GM12878 (cell line): Measurements from ENCODE around the gene SCYL3. TPM values are rescaled to one million over a fixed set of nuclear protein-coding genes. Genes with fewer than 3 reads are reported as not detected.

ENCODE experiments used
- ATAC-seq: fragments of 200-7000 bp; cut with Tn5 transposase; 3 replicates; pipeline ENCODE4 v1.9.1; 2020; ENCODE audit warnings: mild to moderate bottlenecking, moderate library complexity
- BruUV-seq: library from RNA; stranded (reverse); fragments of 400-500 nt; replicated peaks from 2 replicates; lab custom pipeline; 2021; lab: Mats Ljungman, UMichigan
- CTCF ChIA-PET: fragments of 300-600 bp; sonication (Branson Sonifier 250); formaldehyde crosslinking; extraction: SDS; loops from one replicate; lab custom pipeline; 2021; ENCODE audit warnings: inconsistent platforms; lab: Yijun Ruan, JAX
- POLR2A ChIA-PET: fragments of 350-600 bp; formaldehyde crosslinking; extraction: SDS; loops from one replicate; lab custom pipeline; 2021; ENCODE audit warnings: inconsistent platforms; lab: Charles Lee
- RAD21 ChIA-PET: fragments of 300-600 bp; sonication (Branson Sonifier 250); formaldehyde crosslinking; loops from one replicate; lab custom pipeline; 2023; ENCODE audit warnings: antibody characterized with exemption; ENCODE audit not compliant: unreplicated experiment; lab: Charles Lee
- SMC1A ChIA-PET: fragments of 300-600 bp; sonication (Branson Sonifier 250); formaldehyde crosslinking; loops from one replicate; lab custom pipeline; 2023; ENCODE audit not compliant: unreplicated experiment, uncharacterized antibody; lab: Charles Lee
- DNase-seq: peaks from one replicate; pipeline ENCODE4 v3.0.0-alpha.2; 2011; ENCODE audit warnings: low read depth, low spot score
- FAIRE-seq: peaks from 3 replicates; lab custom pipeline; 2011; peaks lifted over from hg19 to GRCh38; lab: Jason Lieb, UNC
- H2AFZ ChIP-seq: 2 replicates; pipeline ENCODE4 v1.6.0; 2011; ENCODE audit warnings: low read depth, low read length, control low read depth; ENCODE audit not compliant: control insufficient read depth
- H3K27ac ChIP-seq: 2 replicates; pipeline ENCODE4 v1.5.1; 2011; ENCODE audit warnings: control low read depth; ENCODE audit not compliant: control insufficient read depth, insufficient read depth
- H3K27me3 ChIP-seq, 2 experiments: replicated peaks in 1 of 2; 2 replicates each; pipeline versions ENCODE4 v1.6.0 to v1.6.1; 2011; ENCODE audit warnings: low read length in 1 of 2; ENCODE audit not compliant: control insufficient read depth in 2 of 2, insufficient read depth in 2 of 2
- H3K36me3 ChIP-seq, 2 experiments: 2 replicates each; pipeline ENCODE4 v1.5.1; 2011; ENCODE audit warnings: low read length in 1 of 2; ENCODE audit not compliant: control insufficient read depth in 2 of 2, insufficient read depth in 2 of 2
- H3K4me1 ChIP-seq: 2 replicates; pipeline ENCODE4 v1.6.1; 2011; ENCODE audit warnings: mild to moderate bottlenecking, low read length, moderate library complexity, mixed read lengths; ENCODE audit not compliant: control insufficient read depth, insufficient read depth
- H3K4me2 ChIP-seq: 2 replicates; pipeline ENCODE4 v1.6.0; 2011; ENCODE audit warnings: control low read depth; ENCODE audit not compliant: control insufficient read depth, insufficient read depth
- H3K4me3 ChIP-seq: fragments of 200-600 bp; sonication (generic); 2 replicates; pipeline ENCODE4 v1.5.1; 2016
- H3K79me2 ChIP-seq: 2 replicates; pipeline ENCODE4 v1.6.0; 2011; ENCODE audit warnings: low read length; ENCODE audit not compliant: control insufficient read depth, insufficient read depth
- H3K9ac ChIP-seq: 2 replicates; pipeline ENCODE4 v1.8.0; 2011; ENCODE audit warnings: low read length, control low read depth, mixed read lengths; ENCODE audit not compliant: control insufficient read depth, insufficient read depth
- H3K9me3 ChIP-seq: replicated peaks from 3 replicates; pipeline ENCODE4 v1.5.1; 2011; ENCODE audit warnings: mild to moderate bottlenecking, low read length; ENCODE audit not compliant: control insufficient read depth, insufficient read depth
- H4K20me1 ChIP-seq: 2 replicates; pipeline ENCODE4 v1.6.0; 2011; ENCODE audit not compliant: control insufficient read depth, insufficient read depth
- BRCA1 ChIP-seq: IDR thresholded peaks from 2 replicates; pipeline ENCODE4 v1.6.1; 2011; ENCODE audit warnings: low read depth, low read length, improper control_type of control experiment
- DPF2 ChIP-seq: fragments of 450-650 bp; IDR thresholded peaks from 2 replicates; pipeline ENCODE4 v1.6.1; 2017; ENCODE audit warnings: mild to moderate bottlenecking
- GATAD2B ChIP-seq: fragments of 450-650 bp; conservative IDR thresholded peaks from 2 replicates; pipeline ENCODE4 v1.6.1; 2017; ENCODE audit warnings: low read depth, mild to moderate bottlenecking, moderate library complexity
- JUNB ChIP-seq: IDR thresholded peaks from 2 replicates; pipeline ENCODE4 v1.6.1; 2016; ENCODE audit warnings: antibody characterized with exemption, mild to moderate bottlenecking
- NFYA ChIP-seq: IDR thresholded peaks from 2 replicates; pipeline ENCODE4 v1.6.1; 2011; ENCODE audit warnings: low read depth, mild to moderate bottlenecking, low read length, improper control_type of control experiment, borderline replicate concordance
- RBBP5 ChIP-seq: fragments of 200-600 bp; sonication (generic); conservative IDR thresholded peaks from 2 replicates; pipeline ENCODE4 v1.6.1; 2016
- RCOR1 ChIP-seq: conservative IDR thresholded peaks from 2 replicates; pipeline ENCODE4 v1.6.1; 2012; ENCODE audit warnings: low read depth, low read length, improper control_type of control experiment
- SMARCA5 ChIP-seq: fragments of 450-650 bp; IDR thresholded peaks from 2 replicates; pipeline ENCODE4 v1.6.1; 2017; ENCODE audit warnings: mild to moderate bottlenecking
- TCF7 ChIP-seq: IDR thresholded peaks from 2 replicates; pipeline ENCODE4 v1.6.1; 2014; ENCODE audit warnings: antibody characterized with exemption, borderline replicate concordance
- YY1 ChIP-seq: IDR thresholded peaks from 2 replicates; pipeline ENCODE4 v1.6.1; 2011; ENCODE audit warnings: low read depth, mild to moderate bottlenecking, low read length
- ZNF207 ChIP-seq: fragments of 450-650 bp; IDR thresholded peaks from 2 replicates; pipeline ENCODE4 v1.6.1; 2014; ENCODE audit warnings: antibody characterized with exemption, mild to moderate bottlenecking, borderline replicate concordance
- WGBS: methylation state at CpG from one replicate; pipeline ENCODE4 v1.1.6; 2016; ENCODE audit warnings: low lambda C conversion rate; ENCODE audit not compliant: insufficient replicate concordance, insufficient coverage; ENCODE audit errors: missing lambda C conversion rate; 5-methylcytosine and 5-hydroxymethylcytosine counted together
- in situ Hi-C: fragments of 300-500 bp; cut with MboI; formaldehyde crosslinking; loops from 9 replicates; pipeline ENCODE4 v1.14.3; 2018; ENCODE audit warnings: mixed read lengths
- intact Hi-C: fragments of 100-400 bp; cut with micrococcal nuclease; formaldehyde crosslinking; loops from one replicate; pipeline ENCODE4 v1.14.2; 2022; ENCODE audit not compliant: unreplicated experiment
- polyA plus RNA-seq, 11 experiments: library from polyadenylated mRNA; depleted of rRNA in 4 of 11; unstranded in 6 of 11; stranded (reverse) in 5 of 11; fragments of >200 nt; fragmentation: Nextera tagmentation in 4 of 11; fragmentation: Illumina TruSeq in 1 of 11; extraction: Ambion mirVana in 4 of 11; extraction: Trizol in 1 of 11; gene quantifications; 1 replicate in 1 of 11; 2 replicates in 10 of 11; pipeline versions ENCODE4 v1.2.1 to v1.2.3, GENCODE V29; 2011 to 2016; ENCODE audit warnings: inconsistent platforms in 2 of 11, missing spikeins in 2 of 11, low read depth in 1 of 11
- total RNA-seq, 4 experiments: library from RNA; depleted of rRNA in 3 of 4; stranded (reverse); fragments of >200 nt in 3 of 4; fragmentation: Illumina TruSeq in 1 of 4; extraction: Trizol in 1 of 4; gene quantifications; 2 replicates each; pipeline versions ENCODE4 v1.2.1 to v1.2.3, GENCODE V29; 2013 to 2021
- TF ChIP-seq, protein P1 (sequence below): IDR thresholded peaks from 2 replicates; pipeline ENCODE4 v1.6.1; 2012; ENCODE audit warnings: low read depth, low read length, improper control_type of control experiment
- TF ChIP-seq, protein P2 (sequence below): fragments of 450-650 bp; IDR thresholded peaks from 2 replicates; pipeline ENCODE4 v1.6.1; 2017; ENCODE audit warnings: mild to moderate bottlenecking
- TF ChIP-seq, protein P3 (sequence below): fragments of 150-350 bp; IDR thresholded peaks from 2 replicates; pipeline ENCODE4 v1.6.1; 2016; ENCODE audit warnings: low read depth, low read length

The SCYL3 gene
- total and polyA plus RNA-seq, 10 of the 15 experiments (the other 5 are each of a cell fraction or from before 2014, with no cell fraction given): 4.3 to 14.3 (median 10.3) TPM

DNA sequence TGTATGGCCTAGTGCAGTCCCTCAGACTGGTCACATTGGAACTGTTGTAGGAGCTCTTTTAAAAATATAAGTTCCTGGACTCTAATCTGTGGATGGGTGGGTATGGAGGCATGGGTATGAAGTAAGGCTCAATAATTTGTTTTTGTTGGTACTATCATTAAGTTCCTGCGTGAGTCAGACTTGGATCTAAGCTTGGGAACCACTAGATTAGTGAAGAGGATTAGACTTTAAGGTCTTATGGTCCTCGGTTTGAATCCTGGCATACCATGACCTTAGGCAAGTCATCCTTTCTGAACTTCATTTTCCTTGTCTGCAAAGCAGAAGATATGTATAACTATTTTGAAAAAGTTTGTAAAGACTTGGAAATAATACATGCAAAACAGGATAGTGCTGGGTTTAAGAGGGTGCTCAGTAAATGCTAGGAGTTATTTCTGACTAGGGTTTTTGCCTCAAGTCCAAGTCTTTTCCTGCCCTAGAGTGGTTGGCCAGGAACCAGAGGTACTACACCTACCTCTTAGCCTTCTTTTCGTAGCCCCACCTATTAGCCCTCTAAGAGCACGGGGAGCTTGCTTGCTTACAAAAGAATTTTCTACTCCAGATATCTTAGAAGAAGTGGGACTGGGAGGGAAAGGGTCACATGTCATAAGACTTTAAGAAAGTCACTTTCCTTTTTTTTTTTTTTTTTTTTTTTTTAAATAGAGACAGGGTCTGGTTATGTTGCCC is 60.4 kb downstream of the SCYL3 start (continued):
- TF ChIP-seq RCOR1: no peak
- TF ChIP-seq, protein P1, sequence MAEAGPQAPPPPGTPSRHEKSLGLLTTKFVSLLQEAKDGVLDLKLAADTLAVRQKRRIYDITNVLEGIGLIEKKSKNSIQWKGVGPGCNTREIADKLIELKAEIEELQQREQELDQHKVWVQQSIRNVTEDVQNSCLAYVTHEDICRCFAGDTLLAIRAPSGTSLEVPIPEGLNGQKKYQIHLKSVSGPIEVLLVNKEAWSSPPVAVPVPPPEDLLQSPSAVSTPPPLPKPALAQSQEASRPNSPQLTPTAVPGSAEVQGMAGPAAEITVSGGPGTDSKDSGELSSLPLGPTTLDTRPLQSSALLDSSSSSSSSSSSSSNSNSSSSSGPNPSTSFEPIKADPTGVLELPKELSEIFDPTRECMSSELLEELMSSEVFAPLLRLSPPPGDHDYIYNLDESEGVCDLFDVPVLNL: no peak
- no peak for TF ChIP-seq JUNB
- TF ChIP-seq, protein P2, sequence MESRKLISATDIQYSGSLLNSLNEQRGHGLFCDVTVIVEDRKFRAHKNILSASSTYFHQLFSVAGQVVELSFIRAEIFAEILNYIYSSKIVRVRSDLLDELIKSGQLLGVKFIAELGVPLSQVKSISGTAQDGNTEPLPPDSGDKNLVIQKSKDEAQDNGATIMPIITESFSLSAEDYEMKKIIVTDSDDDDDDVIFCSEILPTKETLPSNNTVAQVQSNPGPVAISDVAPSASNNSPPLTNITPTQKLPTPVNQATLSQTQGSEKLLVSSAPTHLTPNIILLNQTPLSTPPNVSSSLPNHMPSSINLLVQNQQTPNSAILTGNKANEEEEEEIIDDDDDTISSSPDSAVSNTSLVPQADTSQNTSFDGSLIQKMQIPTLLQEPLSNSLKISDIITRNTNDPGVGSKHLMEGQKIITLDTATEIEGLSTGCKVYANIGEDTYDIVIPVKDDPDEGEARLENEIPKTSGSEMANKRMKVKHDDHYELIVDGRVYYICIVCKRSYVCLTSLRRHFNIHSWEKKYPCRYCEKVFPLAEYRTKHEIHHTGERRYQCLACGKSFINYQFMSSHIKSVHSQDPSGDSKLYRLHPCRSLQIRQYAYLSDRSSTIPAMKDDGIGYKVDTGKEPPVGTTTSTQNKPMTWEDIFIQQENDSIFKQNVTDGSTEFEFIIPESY: no peak
- TF ChIP-seq DPF2: no peak
- TF ChIP-seq YY1: no peak
- TF ChIP-seq RBBP5: no peak
- TF ChIP-seq BRCA1: no peak

DNA sequence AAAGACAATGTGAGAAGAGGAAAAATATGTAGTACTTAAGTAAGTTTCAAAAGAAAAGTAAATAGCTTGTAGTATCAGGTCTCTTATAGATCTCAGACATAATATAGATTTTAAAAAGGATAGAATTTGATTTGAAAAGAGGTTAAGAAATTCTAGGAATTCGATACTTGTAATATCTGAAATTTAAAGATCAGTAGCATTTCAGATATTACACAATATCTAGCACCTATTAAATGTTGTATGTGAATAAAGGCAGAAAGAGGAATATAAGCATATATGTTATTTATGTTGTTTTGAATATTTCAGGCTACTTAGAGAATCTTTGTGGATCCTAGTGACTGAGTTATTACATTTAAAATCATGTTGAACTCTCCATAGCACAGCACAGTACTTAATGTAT is 64.0 kb downstream of the SCYL3 start:
- CTCF ChIA-PET: interaction anchor here (1.2 to 4.8 kb wide), 2 partner anchors 21 to 50 kb away, joined by 3 to 16 read pairs; no protein-coding TSS in a partner anchor
- TF ChIP-seq ZNF207: no peak
- TF ChIP-seq, protein P3, sequence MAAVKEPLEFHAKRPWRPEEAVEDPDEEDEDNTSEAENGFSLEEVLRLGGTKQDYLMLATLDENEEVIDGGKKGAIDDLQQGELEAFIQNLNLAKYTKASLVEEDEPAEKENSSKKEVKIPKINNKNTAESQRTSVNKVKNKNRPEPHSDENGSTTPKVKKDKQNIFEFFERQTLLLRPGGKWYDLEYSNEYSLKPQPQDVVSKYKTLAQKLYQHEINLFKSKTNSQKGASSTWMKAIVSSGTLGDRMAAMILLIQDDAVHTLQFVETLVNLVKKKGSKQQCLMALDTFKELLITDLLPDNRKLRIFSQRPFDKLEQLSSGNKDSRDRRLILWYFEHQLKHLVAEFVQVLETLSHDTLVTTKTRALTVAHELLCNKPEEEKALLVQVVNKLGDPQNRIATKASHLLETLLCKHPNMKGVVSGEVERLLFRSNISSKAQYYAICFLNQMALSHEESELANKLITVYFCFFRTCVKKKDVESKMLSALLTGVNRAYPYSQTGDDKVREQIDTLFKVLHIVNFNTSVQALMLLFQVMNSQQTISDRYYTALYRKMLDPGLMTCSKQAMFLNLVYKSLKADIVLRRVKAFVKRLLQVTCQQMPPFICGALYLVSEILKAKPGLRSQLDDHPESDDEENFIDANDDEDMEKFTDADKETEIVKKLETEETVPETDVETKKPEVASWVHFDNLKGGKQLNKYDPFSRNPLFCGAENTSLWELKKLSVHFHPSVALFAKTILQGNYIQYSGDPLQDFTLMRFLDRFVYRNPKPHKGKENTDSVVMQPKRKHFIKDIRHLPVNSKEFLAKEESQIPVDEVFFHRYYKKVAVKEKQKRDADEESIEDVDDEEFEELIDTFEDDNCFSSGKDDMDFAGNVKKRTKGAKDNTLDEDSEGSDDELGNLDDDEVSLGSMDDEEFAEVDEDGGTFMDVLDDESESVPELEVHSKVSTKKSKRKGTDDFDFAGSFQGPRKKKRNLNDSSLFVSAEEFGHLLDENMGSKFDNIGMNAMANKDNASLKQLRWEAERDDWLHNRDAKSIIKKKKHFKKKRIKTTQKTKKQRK: no peak
- no peak for TF ChIP-seq SMARCA5
- TF ChIP-seq GATAD2B: no peak
- no peak for TF ChIP-seq NFYA
- TF ChIP-seq TCF7: no peak

More for the DNA sequence above, 64.0 kb downstream of the SCYL3 start:
- ChIA-PET RAD21 (no interaction called here), SMC1A (no interaction called here), POLR2A (interaction anchor here (0.5 kb wide), 1 partner anchor 11 kb away, joined by 3 read pairs; no protein-coding TSS in a partner anchor)
- Histone ChIP-seq H3K9ac (no peak overlapping the region), H3K27ac (no peak overlapping the region), H4K20me1 (no peaks in the 10 kb centered on the region), H3K4me3 (no peak overlapping the region), H3K9me3 (no peaks in the 10 kb centered on the region), H3K27me3 (no peaks in the 10 kb centered on the region), H3K4me2 (no peak overlapping the region), H3K36me3 (peaks cover 4 to 26% of the 10 kb centered on the region in 2 experiments; a peak in 3 of 4 replicates), H3K79me2 (no peaks in the 10 kb centered on the region), H2AFZ (no peak overlapping the region), H3K4me1 (no peaks in the 10 kb centered on the region)
- no peak for ATAC-seq
- DNase-seq: no peak
- in situ Hi-C loops (no loop called here), intact Hi-C loops (no loop called here)
- FAIRE-seq: no peak
- 100% methylated on average over 1 of the region's 1 CpG for WGBS
- BruUV-seq: no TSS peak
